ENCODE data around the gene GGA2. TPM values are rescaled to one million over a fixed set of nuclear protein-coding genes. Genes with fewer than 3 reads are reported as not detected.

GGA2 gene
- total RNA-seq, 1 donor from 2014 or later = 99.4 TPM

DNA sequence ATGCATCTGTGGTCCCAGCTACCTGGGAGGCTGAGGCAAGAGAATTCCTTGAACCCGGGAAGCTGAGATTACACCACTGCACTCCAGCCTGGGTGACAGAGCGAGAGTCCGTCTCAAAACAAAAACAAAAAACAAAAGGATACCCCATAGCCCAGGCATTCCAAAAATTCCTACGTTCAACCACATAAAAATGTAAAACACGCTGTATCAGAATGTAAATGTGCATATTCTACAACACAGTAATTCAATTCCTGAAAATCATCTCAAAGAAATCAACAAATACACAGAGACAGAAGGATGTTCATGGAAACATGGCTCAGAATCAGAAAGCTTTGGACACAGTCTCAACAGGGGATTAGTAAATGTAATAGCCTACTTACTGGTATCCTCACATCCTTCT, 90.3 kb downstream of the GGA2 start:
- no peak for DNase-seq (ENCODE audit: low spot score)

DNA sequence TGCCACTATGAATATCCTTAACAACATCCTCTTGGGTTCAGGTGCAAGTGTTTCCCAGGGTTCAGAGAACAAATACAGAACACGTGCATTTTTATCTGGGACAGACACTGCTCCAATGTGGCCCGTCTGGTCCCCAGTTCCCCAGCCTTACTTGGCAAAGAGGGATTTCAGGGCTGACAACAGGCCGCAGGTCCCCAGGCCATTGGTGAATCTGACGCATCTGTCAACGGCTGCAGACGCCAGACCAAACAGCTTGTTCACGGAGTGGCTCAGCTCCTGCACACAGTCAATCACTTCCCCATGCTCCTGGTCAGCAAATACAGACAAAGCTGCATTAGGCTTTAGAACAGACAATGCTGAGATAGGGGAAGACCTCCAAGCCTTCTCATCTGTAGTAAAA, 93.5 kb downstream of the GGA2 start:
- no peak for DNase-seq (ENCODE audit: low spot score)

DNA sequence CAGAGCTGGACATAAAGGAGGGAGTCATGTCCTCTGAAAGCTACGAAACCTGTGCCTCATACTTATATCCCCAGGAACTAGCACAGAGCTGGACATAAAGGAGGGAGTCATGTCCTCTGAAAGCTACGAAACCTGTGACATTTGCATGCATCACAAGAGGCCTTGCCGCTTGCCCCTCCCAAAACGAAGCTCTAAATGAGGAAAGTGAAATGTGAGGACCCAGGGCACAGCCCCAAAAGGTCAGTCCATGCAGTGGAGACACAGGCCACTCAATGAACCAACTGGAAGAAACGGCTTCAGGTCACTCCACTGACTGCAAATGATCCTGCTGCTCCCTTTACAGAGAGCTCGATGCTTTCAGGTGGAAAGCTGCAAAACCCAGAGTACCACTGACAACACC, 95.6 kb downstream of the GGA2 start:
- no peak for DNase-seq (ENCODE audit: low spot score)

Other genes with a start within 250 kb of the GGA2 start
- gene SCNN1B, start 208.2 kb downstream of the GGA2 start, total RNA-seq = 55.8 TPM
- gene COG7, start 57.3 kb downstream of the GGA2 start, total RNA-seq = 45.6 TPM
- 45.6 TPM for gene EARS2, start 46.9 kb upstream of the GGA2 start, total RNA-seq
- gene UBFD1, start 47.2 kb upstream of the GGA2 start, total RNA-seq = 51.3 TPM
- 60.1 TPM for gene NDUFAB1, start 85.8 kb upstream of the GGA2 start, total RNA-seq
- gene PALB2, start 130.8 kb upstream of the GGA2 start, total RNA-seq = 21.3 TPM
- gene DCTN5, start 131.0 kb upstream of the GGA2 start, total RNA-seq = 76.8 TPM
- 2.1 TPM for gene PLK1, start 168.4 kb upstream of the GGA2 start, total RNA-seq
- 87.6 TPM for gene ERN2, start 202.7 kb upstream of the GGA2 start, total RNA-seq
- gene CHP2, start 244.5 kb upstream of the GGA2 start, total RNA-seq = 7.9 TPM